22Rv1 (cell line): ENCODE data around the gene SETD4.

Experiments used
- H3K27ac ChIP-seq: fragments of 450-650 bp; 2 replicates; pipeline ENCODE4 v1.5.1; 2017
- CTCF ChIP-seq: fragments of 450-650 bp; IDR thresholded peaks from 2 replicates; pipeline ENCODE4 v1.5.1; 2017; ENCODE audit warnings: mild to moderate bottlenecking
- ZFX ChIP-seq: fragments of 450-650 bp; IDR thresholded peaks from 2 replicates; pipeline ENCODE4 v1.6.1; 2017; ENCODE audit warnings: antibody characterized with exemption, borderline replicate concordance

Gene SETD4

DNA sequence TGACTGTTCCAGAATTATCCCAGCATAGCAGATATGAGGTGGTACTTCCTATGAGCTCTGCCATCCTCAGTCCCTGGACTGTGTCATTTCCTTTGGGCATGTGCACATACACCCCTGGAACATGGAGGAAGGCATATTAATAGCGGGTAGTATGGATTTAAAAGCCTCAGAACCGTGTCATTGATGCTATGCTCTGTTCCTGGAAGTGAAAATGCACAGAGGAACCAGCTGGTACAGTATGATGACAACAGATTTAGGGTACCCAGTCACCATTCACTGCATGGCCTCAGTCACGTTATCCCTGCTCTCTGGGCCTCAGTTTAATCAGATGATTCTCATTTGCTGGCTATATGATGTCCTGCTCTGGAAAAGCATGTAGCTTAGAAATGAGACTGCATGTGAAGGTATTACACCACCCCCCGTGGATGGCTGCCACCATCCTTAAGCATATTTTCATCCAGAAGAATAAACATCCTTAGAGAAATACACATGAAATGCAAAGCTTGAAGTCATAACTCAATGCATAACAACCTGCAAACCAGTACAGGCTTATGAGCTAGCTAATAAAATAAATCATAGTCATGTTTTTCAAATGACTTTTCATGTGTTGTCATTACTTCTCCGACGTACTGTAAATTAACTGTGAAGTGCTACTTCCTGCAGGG lies 37.8 kb downstream of the SETD4 start:
- TF ChIP-seq CTCF (no peak), ZFX (no peak)
- no peak overlapping the region for H3K27ac ChIP-seq

GRCh38 chr21:36021251-36021837 lies 39.0 kb downstream of the SETD4 start:
- no peak overlapping the region for H3K27ac ChIP-seq
- no peak for TF ChIP-seq CTCF
- no peak for TF ChIP-seq ZFX

GRCh38 chr21:36015045-36015444 lies 45.3 kb downstream of the SETD4 start:
- no peak overlapping the region for H3K27ac ChIP-seq
- TF ChIP-seq ZFX (no peak), CTCF (no peak)

DNA sequence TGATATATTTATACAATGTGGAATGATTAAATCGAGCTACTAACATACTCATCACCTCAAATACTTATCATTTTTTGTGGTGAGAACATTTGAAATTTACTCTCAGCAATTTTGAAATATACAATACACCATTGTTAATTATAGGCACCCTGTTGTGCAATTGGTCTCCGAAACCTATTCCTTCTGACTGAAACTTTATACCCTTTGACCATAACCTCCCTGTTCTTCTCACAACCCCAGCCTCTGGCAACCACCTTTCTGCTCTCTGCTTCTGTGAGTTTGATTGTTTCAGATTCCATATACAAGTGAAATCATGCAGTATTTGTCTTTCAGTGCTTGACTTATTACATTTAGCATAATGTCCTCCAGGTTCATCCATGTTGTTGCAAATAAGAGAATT lies 49.5 kb downstream of the SETD4 start:
- TF ChIP-seq CTCF (no peak), ZFX (no peak)
- no peak overlapping the region for H3K27ac ChIP-seq

DNA sequence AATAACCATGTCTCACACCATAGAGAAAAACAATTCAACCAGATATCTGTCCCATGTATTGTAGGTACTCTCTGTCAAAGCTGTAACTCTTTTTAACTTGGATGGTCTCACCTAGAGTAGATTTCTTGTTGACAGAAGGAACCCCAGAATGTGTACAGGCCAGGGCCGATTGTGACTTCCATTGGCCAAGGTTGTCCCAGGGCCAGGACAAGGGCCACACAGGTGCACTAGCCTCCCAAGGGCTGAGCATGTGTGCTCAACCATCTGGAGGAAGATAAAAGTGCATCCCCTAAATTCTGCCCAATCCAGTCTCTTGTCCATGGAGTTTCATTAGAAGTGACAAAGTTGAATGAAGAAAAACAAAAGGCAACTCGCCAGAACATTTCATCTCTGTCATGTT lies 51.8 kb downstream of the SETD4 start:
- no peak for TF ChIP-seq ZFX
- no peak for TF ChIP-seq CTCF

DNA sequence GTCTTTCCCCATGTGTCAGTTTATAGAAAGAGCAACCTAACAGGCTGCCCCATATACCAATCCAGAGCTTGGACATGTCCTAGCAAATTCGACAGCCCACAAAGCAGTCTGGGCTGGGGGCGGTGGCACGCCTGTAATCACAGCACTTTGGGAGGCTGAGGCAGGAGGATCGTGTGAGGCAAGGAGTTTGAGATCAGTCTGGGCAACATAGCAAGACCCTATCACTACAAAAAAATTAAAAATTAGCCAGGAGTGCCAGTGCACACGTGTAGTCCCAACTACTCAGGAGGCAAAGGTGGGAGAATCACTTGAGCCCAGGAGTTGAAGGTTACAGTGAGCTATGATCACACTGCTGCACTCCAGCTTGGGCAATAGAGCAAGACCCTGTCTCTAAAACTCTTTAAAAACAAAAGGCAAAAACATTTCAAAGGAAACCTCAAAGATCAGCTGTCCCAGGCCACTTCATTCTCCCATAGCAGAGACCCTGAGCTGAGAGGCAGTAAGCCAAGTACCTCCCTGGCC lies 54.4 kb downstream of the SETD4 start:
- no peak for TF ChIP-seq ZFX
- TF ChIP-seq CTCF = no peak
- no peak overlapping the region for H3K27ac ChIP-seq

More for the DNA sequence above, 51.8 kb downstream of the SETD4 start:
- no peak overlapping the region for H3K27ac ChIP-seq

DNA sequence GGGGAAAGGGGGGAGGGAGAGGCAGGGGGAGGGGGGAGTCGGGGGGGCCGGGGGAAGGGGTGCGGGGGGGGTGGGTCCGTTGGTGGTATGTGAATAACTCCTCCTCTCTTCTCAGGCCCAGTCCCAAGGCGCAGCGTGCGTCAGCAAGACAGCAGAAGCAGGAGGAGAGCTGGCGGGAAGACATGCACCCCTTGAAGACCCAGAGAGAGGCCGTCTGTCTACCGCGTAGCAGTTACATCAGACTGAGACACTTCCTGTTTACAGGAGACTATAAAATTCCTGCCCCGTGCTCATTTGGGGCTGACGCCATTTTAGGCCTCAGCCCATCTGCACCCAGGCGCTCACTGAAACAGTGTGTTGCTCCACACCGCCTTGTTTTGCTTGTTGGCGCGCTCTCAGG lies 55.3 kb downstream of the SETD4 start:
- no peak overlapping the region for H3K27ac ChIP-seq
- TF ChIP-seq CTCF (no peak), ZFX (no peak)
